ENCODE measurements around the gene CHD2.

DNA sequence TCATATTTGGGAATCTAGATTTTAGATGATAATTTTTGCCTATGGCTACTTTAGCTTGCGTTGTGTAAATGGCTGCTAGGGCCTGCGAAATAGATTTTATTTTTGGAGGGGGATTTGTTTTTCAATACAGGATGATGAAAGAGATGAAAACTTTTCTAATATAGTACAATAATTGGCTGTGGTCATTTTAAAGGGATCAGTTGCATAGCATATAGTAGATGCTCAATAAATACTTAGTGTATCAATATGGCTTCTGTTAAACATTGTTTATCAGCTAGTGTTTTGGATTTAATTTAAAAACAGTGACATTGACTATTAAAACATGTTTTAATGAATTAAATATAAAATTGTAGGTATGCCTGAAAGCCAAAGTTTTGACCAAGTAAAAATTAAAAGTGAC, 6.9 kb upstream of the CHD2 start:
- TF ChIP-seq, protein P1, sequence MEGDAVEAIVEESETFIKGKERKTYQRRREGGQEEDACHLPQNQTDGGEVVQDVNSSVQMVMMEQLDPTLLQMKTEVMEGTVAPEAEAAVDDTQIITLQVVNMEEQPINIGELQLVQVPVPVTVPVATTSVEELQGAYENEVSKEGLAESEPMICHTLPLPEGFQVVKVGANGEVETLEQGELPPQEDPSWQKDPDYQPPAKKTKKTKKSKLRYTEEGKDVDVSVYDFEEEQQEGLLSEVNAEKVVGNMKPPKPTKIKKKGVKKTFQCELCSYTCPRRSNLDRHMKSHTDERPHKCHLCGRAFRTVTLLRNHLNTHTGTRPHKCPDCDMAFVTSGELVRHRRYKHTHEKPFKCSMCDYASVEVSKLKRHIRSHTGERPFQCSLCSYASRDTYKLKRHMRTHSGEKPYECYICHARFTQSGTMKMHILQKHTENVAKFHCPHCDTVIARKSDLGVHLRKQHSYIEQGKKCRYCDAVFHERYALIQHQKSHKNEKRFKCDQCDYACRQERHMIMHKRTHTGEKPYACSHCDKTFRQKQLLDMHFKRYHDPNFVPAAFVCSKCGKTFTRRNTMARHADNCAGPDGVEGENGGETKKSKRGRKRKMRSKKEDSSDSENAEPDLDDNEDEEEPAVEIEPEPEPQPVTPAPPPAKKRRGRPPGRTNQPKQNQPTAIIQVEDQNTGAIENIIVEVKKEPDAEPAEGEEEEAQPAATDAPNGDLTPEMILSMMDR (IDR thresholded peaks at IDR 0.05): no peak
- no peak for TF ChIP-seq POLR2A (IDR thresholded peaks at IDR 0.05)

Measured in thyroid gland (tissue), 4 donors.